ENCODE measurements around the gene SYNJ1.
"Not testable (repeated sequence)": the region's sequence is repeated elsewhere in the genome, so short reads cannot be mapped to it uniquely, and the experiment has no call there.

The SYNJ1 gene

GRCh38 chr21:32658524-32658923 lies 69.3 kb downstream of the SYNJ1 start:
- no peak overlapping the region for H3K27ac ChIP-seq
- H3K27me3 ChIP-seq: no peaks in the 10 kb centered on the region
- no peak overlapping the region for H3K4me2 ChIP-seq
- no peak for TF ChIP-seq Cebpa-rat (IDR thresholded peaks at IDR 0.05)
- no peak overlapping the region for H3K9ac ChIP-seq
- H4K20me1 ChIP-seq: no peaks in the 10 kb centered on the region
- peaks cover 57% of the 10 kb centered on the region for H3K9me3 ChIP-seq
- H3K4me3 ChIP-seq: no peak overlapping the region
- H3K4me1 ChIP-seq: no peaks in the 10 kb centered on the region
- peaks cover 63% of the 10 kb centered on the region for H3K36me3 ChIP-seq

GRCh38 chr21:32653326-32653901 lies 74.4 kb downstream of the SYNJ1 start:
- Histone ChIP-seq H3K4me1 (peaks cover 10% of the 10 kb centered on the region), H3K27ac (no peak overlapping the region), H3K36me3 (peaks cover 22% of the 10 kb centered on the region), H3K4me2 (no peak overlapping the region), H3K4me3 (no peak overlapping the region), H4K20me1 (no peaks in the 10 kb centered on the region), H3K27me3 (no peaks in the 10 kb centered on the region), H3K9ac (no peak overlapping the region), H3K9me3 (peaks cover 9% of the 10 kb centered on the region)
- TF ChIP-seq Cebpa-rat (IDR thresholded peaks at IDR 0.05): no peak

DNA sequence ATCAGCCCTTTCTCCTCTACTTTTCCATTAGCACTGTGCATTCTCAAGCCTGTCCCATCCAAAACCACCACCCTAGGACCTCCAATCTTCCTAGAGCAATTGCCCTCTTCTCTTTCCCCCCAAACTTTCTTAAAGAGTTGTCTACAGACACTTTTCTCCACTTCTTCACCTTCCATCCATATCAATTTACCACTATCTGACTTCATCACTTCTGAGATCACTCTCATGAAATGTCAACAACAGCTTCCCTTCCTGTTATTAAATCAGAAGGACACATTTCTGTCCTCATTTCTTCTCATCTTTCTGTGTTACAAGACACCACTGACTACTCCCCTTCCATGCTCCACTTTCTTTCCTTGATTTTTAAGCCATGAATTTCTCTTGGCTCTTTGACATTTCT lies 79.6 kb downstream of the SYNJ1 start:
- H3K4me2 ChIP-seq: no peak overlapping the region
- no peak overlapping the region for H3K27ac ChIP-seq
- no peak overlapping the region for H3K4me3 ChIP-seq
- peaks cover 20% of the 10 kb centered on the region; the same call in 1 of the 2 replicates for H3K36me3 ChIP-seq
- no peaks in the 10 kb centered on the region for H3K9me3 ChIP-seq
- peaks cover 10% of the 10 kb centered on the region for H3K4me1 ChIP-seq
- H3K27me3 ChIP-seq: no peaks in the 10 kb centered on the region
- H4K20me1 ChIP-seq: no peaks in the 10 kb centered on the region
- no peak overlapping the region for H3K9ac ChIP-seq
- TF ChIP-seq Cebpa-rat (IDR thresholded peaks at IDR 0.05): no peak

- peaks cover 24% of the 10 kb centered on the region for H3K36me3 ChIP-seq
- no peak overlapping the region for H3K4me2 ChIP-seq
- no peak overlapping the region for H3K9ac ChIP-seq
- H3K27ac ChIP-seq: no peak overlapping the region
- H3K27me3 ChIP-seq: no peaks in the 10 kb centered on the region
- H3K9me3 ChIP-seq: no peaks in the 10 kb centered on the region
- no peak for TF ChIP-seq Cebpa-rat (IDR thresholded peaks at IDR 0.05)
- peaks cover 2% of the 10 kb centered on the region for H3K4me1 ChIP-seq
- H4K20me1 ChIP-seq: no peaks in the 10 kb centered on the region
- no peak overlapping the region for H3K4me3 ChIP-seq
Measured at GRCh38 chr21:32645261-32646182, 82.3 kb downstream of the SYNJ1 start.

DNA sequence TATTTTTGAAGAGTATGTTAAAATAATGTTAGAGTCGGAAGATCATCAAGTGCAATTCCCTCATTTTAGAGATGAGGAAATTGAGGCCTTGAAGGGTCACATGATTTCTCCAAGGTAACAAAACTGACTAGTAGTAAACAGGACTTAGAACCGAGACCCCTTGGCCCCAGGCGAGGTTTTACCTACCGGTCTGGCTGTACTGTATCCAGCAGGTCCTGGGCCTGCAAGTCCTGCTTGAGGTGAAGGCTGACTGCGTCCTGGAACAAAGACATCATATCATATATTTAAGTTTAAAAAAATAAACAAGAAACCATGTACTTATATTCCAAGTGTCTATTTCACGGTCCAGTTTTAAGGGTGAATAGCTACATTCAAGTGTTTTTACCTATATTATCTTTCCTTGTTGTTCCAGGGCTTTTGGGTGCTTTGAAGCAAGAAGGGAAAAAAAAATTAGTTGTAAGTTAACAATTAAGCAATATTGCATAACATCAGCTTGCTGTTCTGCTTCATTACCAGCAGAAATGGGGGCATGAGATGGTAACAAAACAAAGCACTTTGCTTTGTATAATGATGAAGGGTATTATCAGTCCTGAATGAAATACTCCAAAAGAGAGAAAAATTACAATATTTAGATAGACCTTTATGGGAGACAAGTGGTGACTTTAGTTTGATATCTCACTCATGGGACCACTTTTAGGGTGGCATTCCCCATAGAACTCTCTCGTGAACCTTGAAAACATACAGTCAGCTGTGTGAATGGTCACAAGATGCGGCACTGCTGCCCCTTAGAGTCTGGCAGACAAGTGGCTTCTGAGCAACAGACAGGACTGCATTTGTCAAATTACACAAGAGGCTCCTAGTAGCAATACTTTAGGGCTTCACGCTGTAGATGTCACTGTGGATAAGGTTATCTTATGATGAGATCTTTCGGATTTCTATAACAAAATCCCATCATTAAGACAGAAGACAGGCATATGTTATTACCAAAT lies 85.8 kb downstream of the SYNJ1 start:
- Histone ChIP-seq H3K4me2 (no peak overlapping the region), H3K27ac (no peak overlapping the region), H3K9me3 (no peaks in the 10 kb centered on the region), H3K27me3 (no peaks in the 10 kb centered on the region), H3K9ac (no peak overlapping the region), H3K36me3 (peaks cover 36% of the 10 kb centered on the region), H4K20me1 (no peaks in the 10 kb centered on the region), H3K4me3 (no peak overlapping the region), H3K4me1 (no peaks in the 10 kb centered on the region)
- no peak for TF ChIP-seq Cebpa-rat (IDR thresholded peaks at IDR 0.05)

DNA sequence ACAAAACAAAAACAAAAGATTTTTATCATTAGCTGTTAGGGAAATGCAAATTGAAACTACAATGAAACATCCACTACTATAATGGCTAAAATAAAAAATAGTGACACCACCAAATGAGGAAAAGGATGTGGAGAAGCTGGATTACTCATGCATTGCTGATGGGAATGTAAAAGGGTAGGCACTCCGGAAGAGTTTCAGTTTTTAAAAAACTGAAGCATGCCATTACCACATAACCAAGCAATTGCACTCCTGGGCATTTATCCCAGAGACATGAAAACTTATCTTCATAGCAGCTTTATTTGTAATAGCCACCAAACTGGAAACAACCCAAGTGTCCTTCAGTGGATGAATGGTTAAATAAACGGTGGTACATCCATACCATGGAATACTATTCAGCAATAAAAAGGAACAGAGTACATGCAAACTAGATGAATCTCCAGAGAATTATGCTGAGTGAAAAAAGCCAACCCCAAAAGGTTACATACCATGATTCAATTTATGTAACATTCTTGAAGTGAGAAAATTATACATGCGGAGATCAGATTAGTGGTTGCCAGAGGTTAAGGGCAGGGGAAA lies 101.1 kb downstream of the SYNJ1 start:
- no peak overlapping the region for H3K4me2 ChIP-seq
- peaks cover 11% of the 10 kb centered on the region for H3K4me1 ChIP-seq
- H3K36me3 ChIP-seq: peaks cover 17% of the 10 kb centered on the region
- H3K9ac ChIP-seq: no peak overlapping the region
- H3K9me3 ChIP-seq: peaks cover 8% of the 10 kb centered on the region
- H3K27ac ChIP-seq: no peak overlapping the region
- no peaks in the 10 kb centered on the region for H3K27me3 ChIP-seq
- no peak for TF ChIP-seq Cebpa-rat (IDR thresholded peaks at IDR 0.05)
- no peak overlapping the region for H3K4me3 ChIP-seq
- H4K20me1 ChIP-seq: no peaks in the 10 kb centered on the region

- not testable (repeated sequence) for H3K4me2 ChIP-seq, H3K4me1 ChIP-seq, H3K27me3 ChIP-seq, H3K9me3 ChIP-seq, H3K9ac ChIP-seq, H3K36me3 ChIP-seq, H4K20me1 ChIP-seq, H3K4me3 ChIP-seq, H3K27ac ChIP-seq
Measured at GRCh38 chr21:32618218-32618617, 109.6 kb downstream of the SYNJ1 start.

DNA sequence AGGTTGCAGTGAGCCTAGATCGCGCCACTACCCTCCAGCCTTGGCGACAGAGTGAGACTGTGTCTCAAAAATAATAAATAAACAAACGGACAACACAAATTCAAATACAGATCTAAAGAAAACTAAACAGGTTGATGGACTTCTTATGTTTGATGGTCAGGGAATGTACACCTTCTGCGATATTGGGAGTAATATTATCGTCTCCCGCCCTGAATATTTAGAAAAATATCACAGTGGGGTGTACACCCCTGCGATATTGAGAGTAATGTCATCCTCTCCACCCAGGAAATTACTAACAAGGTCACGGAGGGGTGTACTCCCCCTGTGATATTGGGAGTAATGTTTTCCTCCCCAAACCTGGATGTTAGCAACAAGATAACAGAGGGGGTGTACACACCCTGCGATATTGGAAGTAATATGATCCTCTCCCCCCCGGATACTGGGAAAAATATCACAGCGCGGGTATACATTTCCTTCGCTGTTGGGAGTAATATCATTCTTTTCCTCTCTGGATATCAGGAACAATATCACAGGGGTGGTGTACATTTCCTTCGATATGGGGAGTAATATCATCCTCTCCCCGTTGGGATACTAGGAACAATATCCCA lies 114.3 kb downstream of the SYNJ1 start:
- Histone ChIP-seq H3K36me3 (peaks cover 18% of the 10 kb centered on the region), H3K27me3 (no peaks in the 10 kb centered on the region), H3K4me2 (peak overlapping the region; percentile 80), H3K9me3 (no peaks in the 10 kb centered on the region), H3K4me3 (peak overlapping the region; percentile 99), H3K4me1 (peaks cover 21% of the 10 kb centered on the region), H4K20me1 (peaks cover 19% of the 10 kb centered on the region), H3K27ac (no peak overlapping the region), H3K9ac (no peak overlapping the region)
- no peak for TF ChIP-seq Cebpa-rat (IDR thresholded peaks at IDR 0.05)

DNA sequence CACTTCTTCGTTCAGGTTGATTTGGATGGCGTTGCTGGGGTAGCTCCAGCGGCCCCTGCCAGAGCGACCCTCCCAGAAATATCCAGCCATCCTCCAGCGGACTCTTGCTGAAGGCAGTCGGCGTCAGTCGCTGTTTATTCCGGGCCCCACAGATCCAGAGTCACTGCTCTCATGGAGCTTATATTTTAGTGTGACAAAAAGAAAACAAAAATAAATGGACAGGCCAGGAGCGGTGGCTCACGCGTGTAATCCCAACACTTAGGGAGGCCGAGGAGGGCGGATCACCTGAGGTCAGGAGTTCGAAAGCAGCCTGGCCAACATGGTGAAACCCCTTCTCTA lies 114.8 kb downstream of the SYNJ1 start:
- H3K4me2 ChIP-seq: peak overlapping the region; percentile 80
- H4K20me1 ChIP-seq: peaks cover 19% of the 10 kb centered on the region

More for the DNA sequence above, 114.8 kb downstream of the SYNJ1 start:
- peak overlapping the region; percentile 87 for H3K9ac ChIP-seq
- no peaks in the 10 kb centered on the region for H3K27me3 ChIP-seq
- peaks cover 21% of the 10 kb centered on the region for H3K4me1 ChIP-seq
- peak overlapping the region; percentile 82 for H3K27ac ChIP-seq
- peak overlapping the region; percentile 99 for H3K4me3 ChIP-seq
- H3K9me3 ChIP-seq: no peaks in the 10 kb centered on the region
- peaks cover 23% of the 10 kb centered on the region for H3K36me3 ChIP-seq
- TF ChIP-seq Cebpa-rat (IDR thresholded peaks at IDR 0.05): no peak
